ENCODE measurements around the gene DLGAP1. TPM values are rescaled to one million over a fixed set of nuclear protein-coding genes. Genes with fewer than 3 reads are reported as not detected.

The DLGAP1 gene
- polyA plus RNA-seq, 1 experiment = 0.09 TPM

DNA sequence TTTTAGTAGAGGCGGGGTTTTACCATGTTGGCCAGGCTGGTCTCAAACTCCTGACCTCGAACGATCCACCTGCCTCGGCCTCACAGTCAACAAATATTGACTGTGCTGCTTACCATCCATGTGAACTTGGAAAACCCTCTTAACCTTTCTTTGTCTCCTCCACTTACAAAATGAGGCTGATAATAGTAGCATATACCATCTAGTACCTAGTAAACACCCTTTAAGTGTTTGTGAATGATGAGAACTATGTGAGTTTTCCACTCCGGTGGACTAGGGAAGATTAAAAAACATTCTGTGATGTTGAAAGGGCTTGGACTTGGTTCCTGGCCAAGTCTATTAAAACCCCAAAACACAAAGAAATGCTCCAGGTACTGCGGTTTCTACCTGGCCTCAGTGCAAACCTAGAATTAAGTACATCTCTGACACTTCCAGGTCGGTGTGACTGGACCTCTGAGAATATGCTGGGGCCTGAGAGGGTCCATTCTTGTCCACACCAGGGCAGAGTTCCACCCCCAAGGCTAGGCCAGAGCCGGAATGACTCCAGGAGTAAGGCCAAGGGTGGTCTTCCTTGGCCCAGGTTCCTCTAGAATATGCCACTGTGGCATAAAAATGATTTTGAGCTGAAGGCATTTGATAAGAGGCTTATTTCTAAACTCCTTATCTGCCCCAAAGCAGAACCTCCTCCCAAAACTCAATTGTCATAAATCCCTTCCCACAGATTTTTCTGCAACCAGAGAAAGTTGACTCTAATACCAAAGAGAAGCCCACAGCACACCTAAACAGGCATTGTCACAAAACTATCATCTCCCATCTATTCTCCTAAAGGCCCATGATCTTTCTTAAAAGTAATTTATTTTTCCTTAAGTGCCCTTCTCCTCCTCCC lies 787.6 kb downstream of the DLGAP1 start:
- CTCF ChIA-PET = interaction anchor here (0.6 to 5.7 kb wide), 25 partner anchors 8 to 514 kb away, joined by 3 to 103 read pairs (median 14); no protein-coding TSS in a partner anchor
- H3K4me3 ChIP-seq (ENCODE audit: low read depth, low read length) = no peak overlapping the region
- POLR2A ChIA-PET = interaction anchor here (1.2 kb wide), 1 partner anchor 216 kb away, joined by 3 read pairs; no protein-coding TSS in a partner anchor
- TF ChIP-seq CTCF (IDR thresholded peaks at IDR 0.05; ENCODE audit: low read depth, low read length) = no peak
- H3K27ac ChIP-seq (ENCODE audit: low read depth, low read length) = no peak overlapping the region
- no peaks in the 10 kb centered on the region for H3K27me3 ChIP-seq (ENCODE audit: control insufficient read depth, insufficient read depth, low read length)
- peaks cover 7% of the 10 kb centered on the region for H3K9me3 ChIP-seq (ENCODE audit: control insufficient read depth, insufficient read depth, low read length)
- DNase-seq (ENCODE audit: low read depth, low spot score) = no peak

- Histone ChIP-seq H3K27ac (ENCODE audit: low read depth, low read length) (no peak overlapping the region), H3K27me3 (ENCODE audit: control insufficient read depth, insufficient read depth, low read length) (no peaks in the 10 kb centered on the region), H3K4me3 (ENCODE audit: low read depth, low read length) (no peak overlapping the region), H3K9me3 (ENCODE audit: control insufficient read depth, insufficient read depth, low read length) (peaks cover 8% of the 10 kb centered on the region)
- no peak for TF ChIP-seq CTCF (IDR thresholded peaks at IDR 0.05; ENCODE audit: low read depth, low read length)
- DNase-seq (ENCODE audit: low read depth, low spot score) = no peak
- ChIA-PET CTCF (interaction anchor here (0.6 to 5.7 kb wide), 52 partner anchors 9 to 514 kb away, joined by 3 to 103 read pairs (median 6); no protein-coding TSS in a partner anchor), POLR2A (interaction anchor here (0.9 to 3.1 kb wide), 9 partner anchors 14 to 385 kb away, joined by 3 to 14 read pairs (median 5); no protein-coding TSS in a partner anchor)
Measured at GRCh38 chr18:3666526-3667254, 788.4 kb downstream of the DLGAP1 start.

- POLR2A ChIA-PET = interaction anchor here (0.5 to 3.1 kb wide), 10 partner anchors 13 to 384 kb away, joined by 3 to 14 read pairs (median 4); no protein-coding TSS in a partner anchor
- peak overlapping the region; percentile 80 for H3K27ac ChIP-seq (ENCODE audit: low read depth, low read length)
- DNase-seq (ENCODE audit: low read depth, low spot score) = peak; percentile 82
- no peak overlapping the region for H3K4me3 ChIP-seq (ENCODE audit: low read depth, low read length)
- H3K27me3 ChIP-seq (ENCODE audit: control insufficient read depth, insufficient read depth, low read length) = no peaks in the 10 kb centered on the region
- peaks cover 8% of the 10 kb centered on the region for H3K9me3 ChIP-seq (ENCODE audit: control insufficient read depth, insufficient read depth, low read length)
- CTCF ChIA-PET = interaction anchor here (0.6 to 5.7 kb wide), 62 partner anchors 10 to 403 kb away, joined by 3 to 103 read pairs (median 6); no protein-coding TSS in a partner anchor
- peak; percentile 97 for TF ChIP-seq CTCF (IDR thresholded peaks at IDR 0.05; ENCODE audit: low read depth, low read length)
Measured at GRCh38 chr18:3665780-3666525, 789.2 kb downstream of the DLGAP1 start.

DNA sequence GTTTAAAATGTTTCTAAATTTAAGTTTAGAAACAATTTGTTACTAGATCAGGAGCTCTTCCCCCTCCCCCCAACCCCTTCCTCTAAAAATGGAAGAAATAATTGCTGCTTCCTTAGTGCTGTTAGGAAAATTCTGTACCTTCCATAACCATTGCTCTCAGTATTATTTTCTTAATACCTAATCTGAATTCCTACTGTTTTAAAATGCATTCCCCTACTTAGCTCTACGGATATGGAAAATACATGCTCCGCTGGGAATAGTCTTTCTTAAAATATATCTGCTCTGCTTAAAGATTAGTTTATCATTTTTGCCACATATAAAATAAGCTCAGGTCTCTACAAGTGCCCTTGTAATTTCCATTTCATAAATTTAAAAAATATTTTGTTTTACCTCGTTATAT lies 789.9 kb downstream of the DLGAP1 start:
- H3K27me3 ChIP-seq (ENCODE audit: control insufficient read depth, insufficient read depth, low read length) = no peaks in the 10 kb centered on the region

More for the DNA sequence above, 789.9 kb downstream of the DLGAP1 start:
- Histone ChIP-seq H3K27ac (ENCODE audit: low read depth, low read length) (no peak overlapping the region), H3K9me3 (ENCODE audit: control insufficient read depth, insufficient read depth, low read length) (peaks cover 8% of the 10 kb centered on the region), H3K4me3 (ENCODE audit: low read depth, low read length) (no peak overlapping the region)
- ChIA-PET CTCF (interaction anchor here (0.6 to 5.7 kb wide), 27 partner anchors 10 to 403 kb away, joined by 3 to 103 read pairs (median 11); no protein-coding TSS in a partner anchor), POLR2A (interaction anchor here (1.1 to 3.1 kb wide), 5 partner anchors 12 to 62 kb away, joined by 4 to 14 read pairs (median 9); no protein-coding TSS in a partner anchor)
- no peak for TF ChIP-seq CTCF (IDR thresholded peaks at IDR 0.05; ENCODE audit: low read depth, low read length)
- no peak for DNase-seq (ENCODE audit: low read depth, low spot score)

All from AG04450 (cell line).